Lower leg skin (tissue), 4 donors: ENCODE data around the gene FNIP1. TPM values are rescaled to one million over a fixed set of nuclear protein-coding genes. Genes with fewer than 3 reads are reported as not detected.
"Not testable (repeated sequence)": the region's sequence is repeated elsewhere in the genome, so short reads cannot be mapped to it uniquely, and the experiment has no call there.

ENCODE experiments used
- DNase-seq, 2 donors: peaks; one replicate each; pipeline ENCODE4 v3.0.0-alpha.2; 2019; ENCODE audit warnings: low spot score in 2 of 2
- H3K4me3 ChIP-seq: fragments of 200-600 bp; sonication (generic); 2 replicates; pipeline ENCODE4 v1.5.1; 2017; ENCODE audit warnings: mild to moderate bottlenecking, low read depth; ENCODE audit not compliant: poor library complexity, severe bottlenecking
- POLR2A ChIP-seq, 2 donors: fragments of 450-650 bp; IDR thresholded peaks; one replicate each; pipeline ENCODE4 v1.6.1; 2016 to 2017; ENCODE audit warnings: antibody characterized with exemption in 2 of 2, mild to moderate bottlenecking in 1 of 2, moderate library complexity in 1 of 2
- WGBS, 2 donors: methylation state at CpG; one replicate each; pipeline ENCODE4 v1.1.5; 2018; 5-methylcytosine and 5-hydroxymethylcytosine counted together
- intact Hi-C: fragments of 100-400 bp; cut with DNase I; formaldehyde crosslinking; loops from one replicate; pipeline ENCODE4 v1.15.0; 2023; ENCODE audit warnings: low total_unique reads
- total RNA-seq, 4 donors: library from RNA; depleted of rRNA; stranded (reverse); fragments of >200 nt; gene quantifications; one replicate each; pipeline ENCODE4 v1.1.0, GENCODE V29; 2016
- TF ChIP-seq, protein P1 (sequence below), 3 donors: fragments of 450-650 bp; IDR thresholded peaks; one replicate each; pipeline ENCODE4 v1.5.1; 2016; ENCODE audit warnings: antibody characterized with exemption in 3 of 3, mild to moderate bottlenecking in 3 of 3, moderate library complexity in 2 of 3

FNIP1 gene
- total RNA-seq, 4 donors from 2014 or later = 31.3 to 48.1 (median 36.2) TPM

GRCh38 chr5:131605086-131605485, 191.7 kb downstream of the FNIP1 start:
- no peak for TF ChIP-seq POLR2A (IDR thresholded peaks at IDR 0.05)
- TF ChIP-seq, protein P1, sequence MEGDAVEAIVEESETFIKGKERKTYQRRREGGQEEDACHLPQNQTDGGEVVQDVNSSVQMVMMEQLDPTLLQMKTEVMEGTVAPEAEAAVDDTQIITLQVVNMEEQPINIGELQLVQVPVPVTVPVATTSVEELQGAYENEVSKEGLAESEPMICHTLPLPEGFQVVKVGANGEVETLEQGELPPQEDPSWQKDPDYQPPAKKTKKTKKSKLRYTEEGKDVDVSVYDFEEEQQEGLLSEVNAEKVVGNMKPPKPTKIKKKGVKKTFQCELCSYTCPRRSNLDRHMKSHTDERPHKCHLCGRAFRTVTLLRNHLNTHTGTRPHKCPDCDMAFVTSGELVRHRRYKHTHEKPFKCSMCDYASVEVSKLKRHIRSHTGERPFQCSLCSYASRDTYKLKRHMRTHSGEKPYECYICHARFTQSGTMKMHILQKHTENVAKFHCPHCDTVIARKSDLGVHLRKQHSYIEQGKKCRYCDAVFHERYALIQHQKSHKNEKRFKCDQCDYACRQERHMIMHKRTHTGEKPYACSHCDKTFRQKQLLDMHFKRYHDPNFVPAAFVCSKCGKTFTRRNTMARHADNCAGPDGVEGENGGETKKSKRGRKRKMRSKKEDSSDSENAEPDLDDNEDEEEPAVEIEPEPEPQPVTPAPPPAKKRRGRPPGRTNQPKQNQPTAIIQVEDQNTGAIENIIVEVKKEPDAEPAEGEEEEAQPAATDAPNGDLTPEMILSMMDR (IDR thresholded peaks at IDR 0.05) = no peak
- intact Hi-C loops = no loop called here
- H3K4me3 ChIP-seq = no peak overlapping the region
- 91 to 92% methylated on average over 2 of the region's 2 CpGs for WGBS, 2 donors
- DNase-seq = no peak

DNA sequence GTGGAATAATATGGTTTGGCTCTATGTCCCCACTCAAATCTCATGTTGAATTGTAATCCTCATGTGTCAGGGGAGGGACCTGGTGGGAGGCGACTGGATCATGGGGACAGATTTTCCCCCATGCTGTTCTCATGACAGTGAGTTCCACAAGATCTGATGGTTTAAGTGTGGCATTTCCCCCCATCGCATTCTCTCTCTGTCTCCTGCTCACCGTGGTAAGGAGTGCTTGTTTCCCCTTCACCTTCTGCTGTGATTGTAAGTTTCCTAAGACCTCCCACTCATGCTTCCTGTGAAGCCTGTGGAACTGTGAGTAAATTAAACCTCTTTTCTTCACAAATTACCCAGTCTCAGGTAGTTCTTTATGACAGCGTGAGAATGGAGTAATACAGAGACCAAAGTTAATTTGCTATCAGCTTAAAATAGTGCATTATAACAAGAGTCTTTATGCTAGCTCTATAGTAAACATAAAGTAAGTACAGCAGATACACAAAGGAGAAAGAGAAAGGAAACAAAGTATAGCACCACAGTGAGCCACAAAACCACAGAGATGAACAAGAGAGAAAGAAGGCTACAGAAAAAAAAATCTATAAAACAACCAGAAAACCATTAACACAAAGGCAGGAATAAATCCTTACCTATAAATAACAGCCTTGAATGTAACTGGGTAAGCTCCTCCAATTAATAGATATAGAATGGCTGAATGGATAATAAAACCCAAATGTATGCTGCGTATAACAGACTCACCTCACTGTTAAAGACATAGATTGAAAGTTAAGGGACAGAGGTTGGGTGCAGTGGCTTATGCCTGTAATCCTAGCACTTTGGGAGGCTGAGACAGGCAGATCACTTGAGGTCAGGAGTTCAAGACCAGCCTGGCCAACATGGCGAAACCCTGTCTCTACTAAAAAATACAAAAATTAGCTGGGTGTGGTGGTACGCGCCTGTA, 201.5 kb downstream of the FNIP1 start:
- 94% methylated on average over 8 of the region's 8 CpGs for WGBS, 2 donors
- no peak overlapping the region for H3K4me3 ChIP-seq
- TF ChIP-seq POLR2A (IDR thresholded peaks at IDR 0.05) = no peak
- TF ChIP-seq, protein P1 (IDR thresholded peaks at IDR 0.05) = no peak
- intact Hi-C loops = no loop called here
- no peak for DNase-seq

GRCh38 chr5:131593921-131594320, 202.9 kb downstream of the FNIP1 start:
- 71 to 80% methylated on average over 2 of the region's 2 CpGs for WGBS, 2 donors
- TF ChIP-seq, protein P1 (IDR thresholded peaks at IDR 0.05) = no peak
- TF ChIP-seq POLR2A (IDR thresholded peaks at IDR 0.05) = no peak
- no peak for DNase-seq
- intact Hi-C loops = no loop called here
- H3K4me3 ChIP-seq = no peak overlapping the region

DNA sequence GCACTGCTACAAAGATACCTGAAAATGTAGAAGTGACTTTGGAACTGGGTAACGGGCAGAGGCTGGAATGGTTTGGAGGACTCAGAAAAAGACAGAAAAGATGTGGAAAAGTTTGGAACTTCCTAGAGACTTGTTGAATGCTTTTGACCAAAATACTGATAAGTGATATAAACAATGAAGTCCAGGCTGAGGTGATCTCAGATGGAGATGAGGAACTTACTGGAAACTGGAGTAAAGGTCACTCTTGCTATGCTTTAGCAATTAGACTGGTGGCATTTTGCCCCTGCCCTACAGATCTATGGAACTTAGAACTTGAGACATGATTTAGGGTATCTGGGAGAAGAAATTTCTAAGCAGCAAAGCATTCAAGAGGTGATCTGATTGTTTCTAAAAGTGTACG, 203.4 kb downstream of the FNIP1 start:
- WGBS, 2 donors = 77 to 83% methylated on average over 2 of the region's 2 CpGs
- DNase-seq, intact Hi-C loops, H3K4me3 ChIP-seq: not testable (repeated sequence)

Other genes starting within 250 kb of the FNIP1 start
- gene RAPGEF6, start 161.8 kb downstream of the FNIP1 start, total RNA-seq = 10 to 100 TPM; 16.8 to 20.2 (median 18.9) TPM
- not detected for gene MEIKIN, start 148.6 kb upstream of the FNIP1 start, total RNA-seq
- gene ACSL6, start 214.6 kb upstream of the FNIP1 start, total RNA-seq = under 1 TPM in 3 of 4 donors, not detected in 1; 0.27 to 0.59 (median 0.32) TPM